Mucosa of descending colon (tissue), 3 donors: ENCODE results near the gene KIF20B. TPM values are rescaled to one million over a fixed set of nuclear protein-coding genes. Genes with fewer than 3 reads are reported as not detected.
A peak's percentile ranks its signal among the peaks of the same experiment; 100 is the strongest.

ENCODE experiments used
- ATAC-seq: fragments of 200-7000 bp; cut with Tn5 transposase; one replicate; pipeline ENCODE4 v1.9.1; 2020; ENCODE audit warnings: mild to moderate bottlenecking, moderate library complexity
- DNase-seq, 3 donors: peaks; one replicate each; pipeline ENCODE4 v3.0.0-alpha.2; 2020
- H3K36me3 ChIP-seq: fragments of 200-600 bp; one replicate; pipeline ENCODE4 v1.8.0; 2021; ENCODE audit warnings: low read depth, mild to moderate bottlenecking
- H3K4me1 ChIP-seq: fragments of 200-600 bp; one replicate; pipeline ENCODE4 v1.8.0; 2021; ENCODE audit warnings: low read depth, mild to moderate bottlenecking
- H3K4me3 ChIP-seq: fragments of 200-600 bp; one replicate; pipeline ENCODE4 v1.8.0; 2021; ENCODE audit warnings: mild to moderate bottlenecking
- H3K9me3 ChIP-seq: fragments of 200-600 bp; one replicate; pipeline ENCODE4 v1.8.0; 2021; ENCODE audit warnings: mild to moderate bottlenecking
- CTCF ChIP-seq: fragments of 200-600 bp; IDR thresholded peaks from one replicate; pipeline ENCODE4 v1.8.0; 2022; ENCODE audit warnings: antibody characterized with exemption, mild to moderate bottlenecking
- intact Hi-C, 2 donors: fragments of 100-400 bp; cut with DNase I in 1 of 2; cut with micrococcal nuclease in 1 of 2; formaldehyde crosslinking; loops; one replicate each; pipeline versions ENCODE4 v1.11.0 to v1.11.1; 2022; cut with DNase I, micrococcal nuclease
- total RNA-seq, 3 donors: library from RNA; stranded (reverse); fragmentation: NEBNext Ultra II Directional in 2 of 3; extraction: Animal tissue kit (Norgen Biotek cat#: 25700) in 2 of 3; gene quantifications; one replicate each; pipeline versions ENCODE4 v1.2.1 to v1.2.4, GENCODE V29; 2021 to 2023
- donor health status: DM: no; HTN: no; CAD: no; lungs with moderate emphysema.
- donor health status: DM: no; HTN: no; CAD: no.
- donor health status: DM: no; HTN: yes; CAD: no.

KIF20B gene
- total RNA-seq, 3 donors from 2014 or later = 6.0 to 16.8 (median 7.5) TPM

GRCh38 chr10:89707372-89707771, 6.0 kb downstream of the KIF20B start:
- Histone ChIP-seq H3K36me3 (no peaks in the 10 kb centered on the region), H3K4me3 (no peak overlapping the region), H3K9me3 (no peaks in the 10 kb centered on the region), H3K4me1 (no peaks in the 10 kb centered on the region)
- DNase-seq (no peak), ATAC-seq (no peak)
- intact Hi-C loops = no loop called here
- no peak for TF ChIP-seq CTCF

- H3K4me1 ChIP-seq = no peaks in the 10 kb centered on the region
- no peak overlapping the region for H3K4me3 ChIP-seq
- no peaks in the 10 kb centered on the region for H3K9me3 ChIP-seq
- ATAC-seq (no peak), DNase-seq (no peak)
- TF ChIP-seq CTCF = no peak
- intact Hi-C loops = no loop called here
- no peaks in the 10 kb centered on the region for H3K36me3 ChIP-seq
These were observed 9.4 kb downstream of the KIF20B start for GRCh38 chr10:89710753-89711152.

- intact Hi-C loops = no loop called here
- H3K4me1 ChIP-seq = peaks cover 3% of the 10 kb centered on the region
These were observed 33.2 kb downstream of the KIF20B start for GRCh38 chr10:89734616-89735015.

GRCh38 chr10:89738551-89739209, 37.3 kb downstream of the KIF20B start:
- no peak for TF ChIP-seq CTCF
- intact Hi-C loops = no loop called here
- ATAC-seq (peak; percentile 68), DNase-seq (no peak)
- Histone ChIP-seq H3K9me3 (no peaks in the 10 kb centered on the region), H3K4me3 (no peak overlapping the region), H3K4me1 (peaks cover 3% of the 10 kb centered on the region), H3K36me3 (no peaks in the 10 kb centered on the region)

More at GRCh38 chr10:89734616-89735015, 33.2 kb downstream of the KIF20B start:
- no peak for TF ChIP-seq CTCF
- no peaks in the 10 kb centered on the region for H3K9me3 ChIP-seq
- no peak overlapping the region for H3K4me3 ChIP-seq
- DNase-seq = no peak
- no peak for ATAC-seq
- H3K36me3 ChIP-seq = no peaks in the 10 kb centered on the region

GRCh38 chr10:89741126-89741762, 39.9 kb downstream of the KIF20B start:
- peaks cover 3% of the 10 kb centered on the region for H3K4me1 ChIP-seq
- no peak overlapping the region for H3K4me3 ChIP-seq
- H3K9me3 ChIP-seq = no peaks in the 10 kb centered on the region
- no peak for ATAC-seq
- TF ChIP-seq CTCF = no peak
- peak in 1 of 3 donors; percentile 10 for DNase-seq
- H3K36me3 ChIP-seq = no peaks in the 10 kb centered on the region
- intact Hi-C loops = no loop called here
